Right atrium auricular region (tissue), 2 donors: ENCODE results near the gene FGF22. TPM values are rescaled to one million over a fixed set of nuclear protein-coding genes. Genes with fewer than 3 reads are reported as not detected.

Source experiments
- DNase-seq: peaks from one replicate; pipeline ENCODE4 v3.0.0-alpha.2; 2019; ENCODE audit warnings: low spot score
- H3K27ac ChIP-seq, 2 donors: fragments of 200-600 bp; sonication (generic); 1 replicate in 1 of 2; 2 replicates in 1 of 2; pipeline ENCODE4 v1.5.1; 2016 to 2019
- H3K27me3 ChIP-seq, 2 donors: fragments of 200-600 bp; sonication (generic); one replicate each; pipeline versions ENCODE4 v1.5.1 to v1.6.0; 2017 to 2019
- H3K36me3 ChIP-seq: fragments of 200-600 bp; sonication (generic); one replicate; pipeline ENCODE4 v1.5.1; 2016
- H3K4me1 ChIP-seq, 2 donors: fragments of 200-600 bp; sonication (generic); one replicate each; pipeline versions ENCODE4 v1.5.1 to v1.6.0; 2017 to 2019
- H3K4me3 ChIP-seq, 2 donors: fragments of 200-600 bp; sonication (generic); 1 replicate in 1 of 2; 2 replicates in 1 of 2; pipeline ENCODE4 v1.5.1; 2017 to 2019; ENCODE audit warnings: mild to moderate bottlenecking in 1 of 2, moderate library complexity in 1 of 2
- H3K9me3 ChIP-seq, 2 donors: fragments of 200-600 bp; sonication (generic); one replicate each; pipeline ENCODE4 v1.5.1; 2019
- CTCF ChIP-seq, 2 donors: fragments of 200-600 bp; sonication (generic); IDR thresholded peaks; one replicate each; pipeline ENCODE4 v1.5.1; 2019; ENCODE audit warnings: antibody characterized with exemption in 2 of 2
- total RNA-seq, 2 donors: library from RNA; depleted of rRNA; stranded (reverse); fragments of >200 nt; gene quantifications; one replicate each; pipeline ENCODE4 v1.1.0, GENCODE V29; 2016

FGF22 gene
- total RNA-seq: under 1 TPM; 0.35 to 0.37 TPM

- Histone ChIP-seq H3K36me3 (no peaks in the 10 kb centered on the region), H3K27me3 (no peaks in the 10 kb centered on the region), H3K4me3 (peak within 1 kb of the TSS; percentile 29 to 56), H3K27ac (peak within 1 kb of the TSS in 1 of 2 donors; percentile 22), H3K4me1 (peaks cover 0 to 15% of the 10 kb centered on the region in 2 donors), H3K9me3 (no peaks in the 10 kb centered on the region)
- DNase-seq: peak; percentile 93
- no peak for TF ChIP-seq CTCF (IDR thresholded peaks at IDR 0.05)
Observed at GRCh38 chr19:639253-640160, at the start of gene FGF22. TSS of gene FGF22 (plus strand) at chr19:639879. CDS start at chr19:639926, 47 bp downstream.

GRCh38 chr19:590396-590745 lies 49.3 kb upstream of the FGF22 start:
- H3K27ac ChIP-seq: no peak overlapping the region
- peak overlapping the region; percentile 6 to 40 for H3K4me3 ChIP-seq
- H3K27me3 ChIP-seq: peaks cover 0 to 26% of the 10 kb centered on the region in 2 donors
- H3K36me3 ChIP-seq: no peaks in the 10 kb centered on the region
- no peaks in the 10 kb centered on the region for H3K9me3 ChIP-seq
- no peak for TF ChIP-seq CTCF (IDR thresholded peaks at IDR 0.05)
- DNase-seq: no peak
- H3K4me1 ChIP-seq: peaks cover 0 to 23% of the 10 kb centered on the region in 2 donors

GRCh38 chr19:590750-591098 lies 49.0 kb upstream of the FGF22 start:
- H3K27ac ChIP-seq: no peak overlapping the region
- H3K36me3 ChIP-seq: no peaks in the 10 kb centered on the region
- no peak for TF ChIP-seq CTCF (IDR thresholded peaks at IDR 0.05)
- H3K4me1 ChIP-seq: peaks cover 0 to 23% of the 10 kb centered on the region in 2 donors
- peaks cover 0 to 26% of the 10 kb centered on the region in 2 donors for H3K27me3 ChIP-seq
- no peaks in the 10 kb centered on the region for H3K9me3 ChIP-seq
- H3K4me3 ChIP-seq: peak overlapping the region; percentile 6 to 40
- no peak for DNase-seq

GRCh38 chr19:591099-591958 lies 48.4 kb upstream of the FGF22 start:
- peaks cover 0 to 26% of the 10 kb centered on the region in 2 donors for H3K27me3 ChIP-seq
- H3K9me3 ChIP-seq: no peaks in the 10 kb centered on the region
- H3K36me3 ChIP-seq: no peaks in the 10 kb centered on the region
- TF ChIP-seq CTCF (IDR thresholded peaks at IDR 0.05): no peak
- H3K4me3 ChIP-seq: peak overlapping the region in 1 of 2 donors; percentile 40
- no peak overlapping the region for H3K27ac ChIP-seq
- DNase-seq: no peak
- peaks cover 0 to 23% of the 10 kb centered on the region in 2 donors for H3K4me1 ChIP-seq

- Histone ChIP-seq H3K4me3 (no peak overlapping the region), H3K27me3 (peaks cover 0 to 26% of the 10 kb centered on the region in 2 donors), H3K9me3 (no peaks in the 10 kb centered on the region), H3K27ac (no peak overlapping the region), H3K36me3 (no peaks in the 10 kb centered on the region), H3K4me1 (peaks cover 0 to 23% of the 10 kb centered on the region in 2 donors)
- DNase-seq: no peak
- no peak for TF ChIP-seq CTCF (IDR thresholded peaks at IDR 0.05)
Observed at GRCh38 chr19:592101-592500, 47.6 kb upstream of the FGF22 start.
